ENCODE measurements around the gene MYCBP.

DNA sequence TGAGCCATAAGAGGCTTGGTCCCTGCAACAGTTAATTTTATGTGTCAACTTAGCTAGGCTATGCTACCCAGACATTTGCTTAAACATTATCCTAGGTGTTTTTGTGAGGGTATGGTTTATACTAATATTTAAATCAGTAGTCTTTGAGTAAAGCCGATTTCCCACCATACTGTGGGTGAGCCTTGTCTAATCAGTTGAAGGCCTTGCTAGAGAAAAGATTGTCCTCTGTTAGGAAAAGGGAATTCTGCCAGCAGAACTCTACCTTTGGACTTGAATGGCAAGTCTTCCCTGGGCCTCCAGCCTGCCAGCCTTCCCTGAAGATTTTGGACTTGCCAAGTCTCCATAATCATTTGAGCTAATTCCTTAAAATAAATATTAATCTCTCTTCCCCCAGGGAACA is 44.6 kb upstream of the MYCBP start:
- TF ChIP-seq EP300 (IDR thresholded peaks at IDR 0.05; ENCODE audit: low read depth), result no peak
- no peak for TF ChIP-seq POLR2AphosphoS5 (IDR thresholded peaks at IDR 0.05)

All from transverse colon (tissue), 3 donors.